Hindlimb muscle (tissue), 1 donor: Measurements from ENCODE around the gene NSMF. TPM values are rescaled to one million over a fixed set of nuclear protein-coding genes. Genes with fewer than 3 reads are reported as not detected.

Experiments used
- DNase-seq: peaks from one replicate; pipeline ENCODE4 v3.0.0-alpha.2; 2013
- polyA plus RNA-seq: library from polyadenylated mRNA; unstranded; fragments of 120-200 nt; gene quantifications from one replicate; pipeline ENCODE4 v1.2.1, GENCODE V29; 2013; ENCODE audit not compliant: insufficient read length

NSMF gene
- polyA plus RNA-seq, 1 donor, result 18.1 TPM

GRCh38 chr9:137492464-137493363, 33.6 kb upstream of the NSMF start:
- DNase-seq, result no peak

GRCh38 chr9:137491735-137492432, 32.8 kb upstream of the NSMF start:
- no peak for DNase-seq

- DNase-seq, result no peak
Observed at GRCh38 chr9:137490532-137491186, 31.5 kb upstream of the NSMF start.

GRCh38 chr9:137488906-137489305, 29.8 kb upstream of the NSMF start:
- DNase-seq, result no peak

- DNase-seq, result no peak
Observed at GRCh38 chr9:137488327-137488653, 29.2 kb upstream of the NSMF start.

- no peak for DNase-seq
Observed at GRCh38 chr9:137487454-137488326, 28.6 kb upstream of the NSMF start.

GRCh38 chr9:137486545-137487453, 27.7 kb upstream of the NSMF start:
- no peak for DNase-seq

GRCh38 chr9:137486141-137486490, 27.0 kb upstream of the NSMF start:
- no peak for DNase-seq

GRCh38 chr9:137485343-137486140, 26.4 kb upstream of the NSMF start:
- no peak for DNase-seq

GRCh38 chr9:137484551-137485315, 25.6 kb upstream of the NSMF start:
- no peak for DNase-seq

- DNase-seq, result no peak
Observed at GRCh38 chr9:137482094-137482781, 23.1 kb upstream of the NSMF start.

GRCh38 chr9:137480686-137481683, 21.9 kb upstream of the NSMF start:
- no peak for DNase-seq

- no peak for DNase-seq
Observed at GRCh38 chr9:137479892-137480685, 21.0 kb upstream of the NSMF start.

GRCh38 chr9:137478962-137479861, 20.1 kb upstream of the NSMF start:
- no peak for DNase-seq

- DNase-seq, result no peak
Observed at GRCh38 chr9:137478613-137478961, 19.5 kb upstream of the NSMF start.
